HepG2 (cell line): ENCODE data around the gene MRGPRG. TPM values are rescaled to one million over a fixed set of nuclear protein-coding genes. Genes with fewer than 3 reads are reported as not detected.

Experiments
- ATAC-seq: fragments of 200-7000 bp; cut with Tn5 transposase; 3 replicates; pipeline ENCODE4 v1.9.1; 2020; ENCODE audit warnings: mild to moderate bottlenecking, moderate library complexity
- BruUV-seq: library from RNA; stranded (reverse); fragments of 400-500 nt; replicated peaks from 2 replicates; lab custom pipeline; 2021; lab: Mats Ljungman, UMichigan
- CTCF ChIA-PET: fragments of 300-600 bp; formaldehyde crosslinking; extraction: SDS; loops from one replicate; lab custom pipeline; 2021; ENCODE audit warnings: low total read pairs, inconsistent platforms, low intra/inter-chr PET ratio; lab: Yijun Ruan, JAX
- POLR2A ChIA-PET: fragments of 350-600 bp; sonication (Branson Sonifier 250); formaldehyde crosslinking; loops from one replicate; lab custom pipeline; 2020; ENCODE audit warnings: antibody characterized with exemption, inconsistent platforms; lab: Yijun Ruan, JAX
- DNase-seq: peaks from one replicate; pipeline ENCODE4 v3.0.0-alpha.2; 2015; ENCODE audit warnings: low spot score
- FAIRE-seq: peaks from 3 replicates; lab custom pipeline; 2011; peaks lifted over from hg19 to GRCh38; lab: Jason Lieb, UNC
- H2AFZ ChIP-seq: one replicate; pipeline ENCODE4 v1.6.1; 2011; ENCODE audit warnings: low read length, inconsistent platforms
- H3K27ac ChIP-seq: fragments of 300-600 bp; 3 replicates; pipeline ENCODE4 v1.8.0; 2011; ENCODE audit warnings: mixed run types, mild to moderate bottlenecking, mixed read lengths, low read length, inconsistent platforms; ENCODE audit not compliant: insufficient read depth; ENCODE audit errors: extremely low read length
- H3K27me3 ChIP-seq, 2 experiments: fragments of 200-600 bp in 1 of 2; 2 replicates in 1 of 2; 3 replicates in 1 of 2; pipeline versions ENCODE4 v1.6.0 to v1.8.0; 2011; ENCODE audit warnings: low read length in 2 of 2, mild to moderate bottlenecking in 2 of 2, moderate library complexity in 2 of 2, inconsistent platforms in 1 of 2; ENCODE audit not compliant: insufficient read depth in 2 of 2, control insufficient read depth in 1 of 2
- H3K36me3 ChIP-seq, 2 experiments: fragments of 200-600 bp in 1 of 2; replicated peaks in 1 of 2; 2 replicates in 1 of 2; 3 replicates in 1 of 2; pipeline versions ENCODE4 v1.5.1 to v1.8.0; 2011; ENCODE audit warnings: low read length in 2 of 2, inconsistent platforms in 1 of 2; ENCODE audit not compliant: insufficient read depth in 2 of 2, control insufficient read depth in 1 of 2
- H3K4me1 ChIP-seq: 2 replicates; pipeline ENCODE4 v1.5.1; 2012; ENCODE audit warnings: low read length, inconsistent platforms; ENCODE audit not compliant: insufficient read depth
- H3K4me2 ChIP-seq: 2 replicates; pipeline ENCODE4 v1.6.0; 2011; ENCODE audit warnings: low read depth, low read length, inconsistent platforms
- H3K4me3 ChIP-seq, 3 experiments: fragments of 200-600 bp in 1 of 3; sonication (generic), shearing (Covaris generic) in 1 of 3; replicated peaks in 1 of 3; 2 replicates each; pipeline ENCODE4 v1.5.1; 2011 to 2016; ENCODE audit warnings: low read length in 3 of 3, inconsistent platforms in 2 of 3, low read depth in 2 of 3, mild to moderate bottlenecking in 2 of 3, control low read depth in 1 of 3, mixed read lengths in 1 of 3; ENCODE audit not compliant: insufficient read depth in 1 of 3
- H3K79me2 ChIP-seq: one replicate; pipeline ENCODE4 v1.6.1; 2011; ENCODE audit warnings: low read length, inconsistent platforms; ENCODE audit not compliant: insufficient read depth
- H3K9ac ChIP-seq: 2 replicates; pipeline ENCODE4 v1.6.0; 2011; ENCODE audit warnings: mild to moderate bottlenecking, low read depth, low read length, inconsistent platforms; ENCODE audit not compliant: insufficient read depth
- H3K9me3 ChIP-seq: 2 replicates; pipeline ENCODE4 v1.5.1; 2012; ENCODE audit warnings: mild to moderate bottlenecking, low read length
- H4K20me1 ChIP-seq: 2 replicates; pipeline ENCODE4 v1.6.0; 2011; ENCODE audit warnings: inconsistent platforms, mild to moderate bottlenecking, low read length, moderate library complexity; ENCODE audit not compliant: insufficient read depth
- DNMT3B ChIP-seq: conservative IDR thresholded peaks from 2 replicates; pipeline ENCODE4 v1.6.1; 2016; ENCODE audit warnings: missing biosample characterization, control low read depth
- EZH2 ChIP-seq: conservative IDR thresholded peaks from 2 replicates; pipeline ENCODE4 v1.6.1; 2012; ENCODE audit warnings: mild to moderate bottlenecking, low read depth, low read length, moderate library complexity
- GTF3A ChIP-seq: sonication (generic); formaldehyde crosslinking; conservative IDR thresholded peaks from 2 replicates; pipeline ENCODE4 v1.4.0; 2020; ENCODE audit warnings: mild to moderate bottlenecking, missing genetic modification reagents
- KAT7 ChIP-seq: IDR thresholded peaks from 2 replicates; pipeline ENCODE4 v1.6.1; 2018; ENCODE audit warnings: borderline replicate concordance, missing compliant biosample characterization
- MAFF ChIP-seq: IDR thresholded peaks from 2 replicates; pipeline ENCODE4 v1.6.1; 2011; ENCODE audit warnings: low read depth, low read length, improper control_type of control experiment
- MED1 ChIP-seq: sonication (generic); formaldehyde crosslinking; IDR thresholded peaks from 2 replicates; pipeline ENCODE4 v1.4.0; 2020; ENCODE audit warnings: missing genetic modification reagents
- PHF5A ChIP-seq: IDR thresholded peaks from one replicate; pipeline ENCODE4 v1.6.1; 2018; ENCODE audit warnings: low read depth, missing genetic modification reagents; ENCODE audit not compliant: unreplicated experiment
- ZNF260 ChIP-seq: sonication (generic); formaldehyde crosslinking; IDR thresholded peaks from 2 replicates; pipeline ENCODE4 v1.4.0; 2020; ENCODE audit warnings: missing genetic modification reagents, low read depth, mild to moderate bottlenecking, borderline replicate concordance
- ZNF292 ChIP-seq: sonication (generic); formaldehyde crosslinking; IDR thresholded peaks from 2 replicates; pipeline ENCODE4 v1.8.1; 2022; ENCODE audit warnings: mild to moderate bottlenecking, low read depth, missing genetic modification reagents, borderline replicate concordance
- ZNF550 ChIP-seq: sonication (generic); formaldehyde crosslinking; IDR thresholded peaks from 2 replicates; pipeline ENCODE4 v1.4.0; 2020; ENCODE audit warnings: mild to moderate bottlenecking, missing genetic modification reagents, borderline replicate concordance
- ZNF713 ChIP-seq: sonication (generic); formaldehyde crosslinking; IDR thresholded peaks from 2 replicates; pipeline ENCODE4 v1.4.0; 2020; ENCODE audit warnings: mild to moderate bottlenecking, missing genetic modification reagents
- ZNF776 ChIP-seq: sonication (generic); formaldehyde crosslinking; IDR thresholded peaks from 2 replicates; pipeline ENCODE4 v1.4.0; 2020; ENCODE audit warnings: mild to moderate bottlenecking, missing genetic modification reagents
- WGBS: methylation state at CpG from one replicate; pipeline ENCODE4 v1.1.6; 2017; ENCODE audit warnings: low lambda C conversion rate; 5-methylcytosine and 5-hydroxymethylcytosine counted together
- in situ Hi-C: cut with HindIII; loops from 2 replicates; pipeline ENCODE4 v1.10.0; 2017; ENCODE audit warnings: low pct_unique_long_range_greater_than_20kb; ENCODE audit not compliant: extremely low pct_ligation_motif_present
- intact Hi-C: fragments of 100-400 bp; cut with micrococcal nuclease; formaldehyde crosslinking; loops from one replicate; pipeline ENCODE4 v1.10.0; 2022; ENCODE audit not compliant: unreplicated experiment
- polyA plus RNA-seq, 8 experiments: library from polyadenylated mRNA; depleted of rRNA in 3 of 8; stranded (reverse) in 7 of 8; unstranded in 1 of 8; fragments of >200 nt; fragmentation: Illumina TruSeq in 4 of 8; extraction: Trizol in 4 of 8; gene quantifications; 2 replicates each; pipeline versions ENCODE4 v1.2.1 to v1.2.3, GENCODE V29; 2011 to 2016; ENCODE audit warnings: low read depth in 4 of 8, missing spikeins in 1 of 8, mixed read lengths in 1 of 8; ENCODE audit not compliant: insufficient read depth in 1 of 8
- total RNA-seq, 5 experiments: library from RNA; depleted of rRNA; stranded (reverse); fragments of >200 nt; fragmentation: Illumina TruSeq; extraction: Trizol; gene quantifications; 2 replicates each; pipeline ENCODE4 v1.2.3, GENCODE V29; 2016; ENCODE audit warnings: low read depth in 1 of 5
- TF ChIP-seq, protein P1 (sequence below): sonication (generic); formaldehyde crosslinking; IDR thresholded peaks from 2 replicates; pipeline ENCODE4 v1.4.0; 2020; ENCODE audit warnings: missing genetic modification reagents
- TF ChIP-seq, protein P2 (sequence below): IDR thresholded peaks from 2 replicates; pipeline ENCODE4 v1.6.1; 2012; ENCODE audit warnings: low read length, improper control_type of control experiment
- TF ChIP-seq, protein P3 (sequence below): sonication (generic); formaldehyde crosslinking; IDR thresholded peaks from 2 replicates; pipeline ENCODE4 v1.4.0; 2020; ENCODE audit warnings: missing genetic modification reagents, borderline replicate concordance

The MRGPRG gene
- total and polyA plus RNA-seq, 2 of the 13 experiments (the other 11 are each of a cell fraction or from before 2014, with no cell fraction given) = not detected

DNA sequence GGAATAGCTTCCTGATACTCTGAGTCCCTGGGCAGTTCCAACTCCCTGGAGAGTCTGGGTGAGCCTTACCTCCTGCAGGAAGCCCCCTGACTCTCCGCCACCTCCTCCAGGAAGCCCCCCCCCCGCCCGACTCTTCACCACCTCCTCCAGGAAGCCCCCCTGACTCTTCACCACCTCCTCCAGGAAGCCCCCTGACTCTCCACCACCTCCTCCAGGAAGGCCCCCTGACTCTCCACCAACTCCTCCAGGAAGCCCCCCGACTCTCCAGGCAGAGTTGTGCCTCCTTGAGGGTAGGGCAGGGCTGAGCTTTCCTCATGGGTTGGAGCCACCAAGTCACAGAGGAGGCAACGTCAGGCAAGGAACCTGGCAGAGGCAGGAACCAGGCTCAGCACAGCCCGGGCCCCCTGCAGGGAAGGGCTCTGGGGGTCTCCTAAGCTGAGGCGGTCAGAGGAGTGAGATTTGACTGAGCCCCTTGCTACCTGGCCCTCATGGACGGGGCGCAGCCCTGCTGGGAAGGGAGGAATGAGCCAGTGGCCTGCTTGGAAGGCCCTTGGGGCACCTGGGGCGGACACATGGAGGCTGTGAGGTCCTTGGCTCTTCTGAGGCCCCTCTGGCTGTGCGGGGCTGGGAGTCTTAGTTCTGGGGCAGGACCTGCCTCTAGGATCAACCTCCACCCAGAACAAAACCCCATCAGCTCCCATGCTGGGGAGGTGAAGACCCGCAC is 18.1 kb downstream of the MRGPRG start (continued):
- TF ChIP-seq KAT7 = no peak
- no peak for TF ChIP-seq MED1
- TF ChIP-seq ZNF776 (CRISPR knock-in tag) = no peak
- TF ChIP-seq ZNF292 (CRISPR knock-in tag) = no peak
- TF ChIP-seq ZNF550 (CRISPR knock-in tag) = no peak

DNA sequence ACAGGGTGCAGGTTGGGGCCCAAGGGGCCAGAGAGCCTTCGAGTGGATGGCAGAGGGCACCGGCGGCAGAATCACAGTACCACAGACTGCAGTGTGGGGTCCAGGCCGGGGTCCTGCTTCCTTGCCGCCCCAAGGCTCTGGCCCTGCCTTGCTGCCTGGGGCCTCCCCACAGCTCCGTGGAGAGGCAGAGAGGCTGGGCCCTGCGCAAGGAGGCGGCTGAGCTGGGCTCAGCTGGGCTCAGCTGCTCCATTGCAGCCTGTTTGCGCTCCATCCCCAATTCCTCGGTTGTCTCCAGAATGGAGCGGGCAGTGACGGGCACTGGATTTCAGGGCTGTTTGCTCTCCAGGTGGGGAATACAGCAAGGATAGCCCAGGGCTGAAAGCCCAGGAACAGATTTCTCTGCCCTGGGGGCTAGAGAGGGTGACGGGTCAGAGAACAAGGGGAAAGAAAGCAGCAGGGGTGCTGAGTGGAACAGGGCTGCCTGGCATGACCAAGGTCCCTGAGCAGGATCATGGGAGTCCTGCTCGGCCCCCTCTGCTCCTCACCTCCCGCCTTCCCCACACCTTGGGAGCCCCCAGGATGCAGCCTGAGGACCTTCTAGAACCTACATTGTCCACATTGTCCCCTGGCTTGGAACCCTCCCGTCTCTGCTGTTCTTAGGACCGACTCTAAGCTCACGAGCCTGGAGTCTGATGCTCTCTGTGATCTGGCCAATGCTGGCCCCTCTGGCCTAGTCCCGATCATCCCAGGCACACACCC is 18.9 kb downstream of the MRGPRG start:
- ChIA-PET POLR2A (no interaction called here), CTCF (no interaction called here)
- ATAC-seq (no peak), FAIRE-seq (no peak), DNase-seq (no peak)
- H3K9ac ChIP-seq = no peak overlapping the region
- intact Hi-C loops (no loop called here), in situ Hi-C loops (no loop called here)
- no peak overlapping the region for H3K4me3 ChIP-seq
- no peak overlapping the region for H3K4me2 ChIP-seq
- 29% methylated on average over 9 of the region's 19 CpGs for WGBS
- H3K27ac ChIP-seq = no peak overlapping the region
- 0 out of 2 replicates have a peak, but pooled peaks cover 7% of the 10 kb centered on the region for H4K20me1 ChIP-seq
- H3K79me2 ChIP-seq = no peaks in the 10 kb centered on the region
- H3K4me1 ChIP-seq = no peaks in the 10 kb centered on the region
- no peaks in the 10 kb centered on the region for H3K36me3 ChIP-seq
- no TSS peak for BruUV-seq
- no peak overlapping the region for H2AFZ ChIP-seq
- H3K9me3 ChIP-seq = no peaks in the 10 kb centered on the region
- peaks cover 26 to 87% of the 10 kb centered on the region in 2 experiments; a peak in 4 of 5 replicates for H3K27me3 ChIP-seq
- TF ChIP-seq ZNF260 (CRISPR knock-in tag) (no peak), DNMT3B (CRISPR knock-in tag) (no peak), EZH2 (no peak), PHF5A (CRISPR knock-in tag) (no peak), GTF3A (CRISPR knock-in tag) (no peak), ZNF713 (CRISPR knock-in tag) (no peak), MAFF (no peak)
- TF ChIP-seq, protein P1, sequence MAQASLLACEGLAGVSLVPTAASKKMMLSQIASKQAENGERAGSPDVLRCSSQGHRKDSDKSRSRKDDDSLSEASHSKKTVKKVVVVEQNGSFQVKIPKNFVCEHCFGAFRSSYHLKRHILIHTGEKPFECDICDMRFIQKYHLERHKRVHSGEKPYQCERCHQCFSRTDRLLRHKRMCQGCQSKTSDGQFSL (CRISPR knock-in tag) = no peak
- TF ChIP-seq, protein P2, sequence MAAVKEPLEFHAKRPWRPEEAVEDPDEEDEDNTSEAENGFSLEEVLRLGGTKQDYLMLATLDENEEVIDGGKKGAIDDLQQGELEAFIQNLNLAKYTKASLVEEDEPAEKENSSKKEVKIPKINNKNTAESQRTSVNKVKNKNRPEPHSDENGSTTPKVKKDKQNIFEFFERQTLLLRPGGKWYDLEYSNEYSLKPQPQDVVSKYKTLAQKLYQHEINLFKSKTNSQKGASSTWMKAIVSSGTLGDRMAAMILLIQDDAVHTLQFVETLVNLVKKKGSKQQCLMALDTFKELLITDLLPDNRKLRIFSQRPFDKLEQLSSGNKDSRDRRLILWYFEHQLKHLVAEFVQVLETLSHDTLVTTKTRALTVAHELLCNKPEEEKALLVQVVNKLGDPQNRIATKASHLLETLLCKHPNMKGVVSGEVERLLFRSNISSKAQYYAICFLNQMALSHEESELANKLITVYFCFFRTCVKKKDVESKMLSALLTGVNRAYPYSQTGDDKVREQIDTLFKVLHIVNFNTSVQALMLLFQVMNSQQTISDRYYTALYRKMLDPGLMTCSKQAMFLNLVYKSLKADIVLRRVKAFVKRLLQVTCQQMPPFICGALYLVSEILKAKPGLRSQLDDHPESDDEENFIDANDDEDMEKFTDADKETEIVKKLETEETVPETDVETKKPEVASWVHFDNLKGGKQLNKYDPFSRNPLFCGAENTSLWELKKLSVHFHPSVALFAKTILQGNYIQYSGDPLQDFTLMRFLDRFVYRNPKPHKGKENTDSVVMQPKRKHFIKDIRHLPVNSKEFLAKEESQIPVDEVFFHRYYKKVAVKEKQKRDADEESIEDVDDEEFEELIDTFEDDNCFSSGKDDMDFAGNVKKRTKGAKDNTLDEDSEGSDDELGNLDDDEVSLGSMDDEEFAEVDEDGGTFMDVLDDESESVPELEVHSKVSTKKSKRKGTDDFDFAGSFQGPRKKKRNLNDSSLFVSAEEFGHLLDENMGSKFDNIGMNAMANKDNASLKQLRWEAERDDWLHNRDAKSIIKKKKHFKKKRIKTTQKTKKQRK = no peak
- TF ChIP-seq, protein P3, sequence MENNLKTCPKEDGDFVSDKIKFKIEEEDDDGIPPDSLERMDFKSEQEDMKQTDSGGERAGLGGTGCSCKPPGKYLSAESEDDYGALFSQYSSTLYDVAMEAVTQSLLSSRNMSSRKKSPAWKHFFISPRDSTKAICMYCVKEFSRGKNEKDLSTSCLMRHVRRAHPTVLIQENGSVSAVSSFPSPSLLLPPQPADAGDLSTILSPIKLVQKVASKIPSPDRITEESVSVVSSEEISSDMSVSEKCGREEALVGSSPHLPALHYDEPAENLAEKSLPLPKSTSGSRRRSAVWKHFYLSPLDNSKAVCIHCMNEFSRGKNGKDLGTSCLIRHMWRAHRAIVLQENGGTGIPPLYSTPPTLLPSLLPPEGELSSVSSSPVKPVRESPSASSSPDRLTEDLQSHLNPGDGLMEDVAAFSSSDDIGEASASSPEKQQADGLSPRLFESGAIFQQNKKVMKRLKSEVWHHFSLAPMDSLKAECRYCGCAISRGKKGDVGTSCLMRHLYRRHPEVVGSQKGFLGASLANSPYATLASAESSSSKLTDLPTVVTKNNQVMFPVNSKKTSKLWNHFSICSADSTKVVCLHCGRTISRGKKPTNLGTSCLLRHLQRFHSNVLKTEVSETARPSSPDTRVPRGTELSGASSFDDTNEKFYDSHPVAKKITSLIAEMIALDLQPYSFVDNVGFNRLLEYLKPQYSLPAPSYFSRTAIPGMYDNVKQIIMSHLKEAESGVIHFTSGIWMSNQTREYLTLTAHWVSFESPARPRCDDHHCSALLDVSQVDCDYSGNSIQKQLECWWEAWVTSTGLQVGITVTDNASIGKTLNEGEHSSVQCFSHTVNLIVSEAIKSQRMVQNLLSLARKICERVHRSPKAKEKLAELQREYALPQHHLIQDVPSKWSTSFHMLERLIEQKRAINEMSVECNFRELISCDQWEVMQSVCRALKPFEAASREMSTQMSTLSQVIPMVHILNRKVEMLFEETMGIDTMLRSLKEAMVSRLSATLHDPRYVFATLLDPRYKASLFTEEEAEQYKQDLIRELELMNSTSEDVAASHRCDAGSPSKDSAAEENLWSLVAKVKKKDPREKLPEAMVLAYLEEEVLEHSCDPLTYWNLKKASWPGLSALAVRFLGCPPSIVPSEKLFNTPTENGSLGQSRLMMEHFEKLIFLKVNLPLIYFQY = no peak
